Activated B cell treated with CpG ODN at 0.5 μM for 24 hours (primary cell): ENCODE data around the gene ENOX1. TPM values are rescaled to one million over a fixed set of nuclear protein-coding genes. Genes with fewer than 3 reads are reported as not detected.

ENCODE experiments used
- ATAC-seq: fragments of 200-7000 bp; cut with Tn5 transposase; one replicate; pipeline ENCODE4 v1.10.0; 2021; ENCODE audit warnings: low read depth, mild to moderate bottlenecking, moderate library complexity
- CTCF ChIA-PET: fragments of 350-600 bp; sonication (Branson Sonifier 250); formaldehyde crosslinking; loops from one replicate; lab custom pipeline; 2021; ENCODE audit warnings: antibody characterized with exemption; lab: Charles Lee
- POLR2A ChIA-PET: fragments of 350-600 bp; sonication (Branson Sonifier 250); formaldehyde crosslinking; loops from one replicate; lab custom pipeline; 2021; ENCODE audit warnings: antibody characterized with exemption; lab: Charles Lee
- DNase-seq: peaks from one replicate; pipeline ENCODE4 v3.0.0; 2022
- H3K27ac Mint-ChIP-seq: one replicate; pipeline ENCODE4 v1.8.0; 2020; ENCODE audit warnings: mixed read lengths
- H3K27me3 Mint-ChIP-seq: one replicate; pipeline ENCODE4 v1.8.0; 2021; ENCODE audit warnings: mixed read lengths
- H3K36me3 Mint-ChIP-seq: one replicate; pipeline ENCODE4 v1.8.0; 2021; ENCODE audit warnings: low read depth, mixed read lengths
- H3K4me1 Mint-ChIP-seq: one replicate; pipeline ENCODE4 v1.8.0; 2021; ENCODE audit warnings: mixed read lengths
- H3K4me3 Mint-ChIP-seq: one replicate; pipeline ENCODE4 v1.8.0; 2020; ENCODE audit warnings: mild to moderate bottlenecking, mixed read lengths
- H3K9me3 Mint-ChIP-seq: one replicate; pipeline ENCODE4 v1.8.0; 2020; ENCODE audit warnings: mixed read lengths
- CTCF ChIP-seq: fragments of 200-600 bp; IDR thresholded peaks from one replicate; pipeline ENCODE4 v1.8.0; 2022; ENCODE audit warnings: antibody characterized with exemption, mild to moderate bottlenecking
- intact Hi-C: fragments of 100-400 bp; cut with micrococcal nuclease; formaldehyde crosslinking; loops from one replicate; pipeline ENCODE4 v1.15.1; 2024
- total RNA-seq: library from RNA; stranded (reverse); gene quantifications from 2 replicates; pipeline ENCODE4 v1.2.3, GENCODE V29; 2022

Gene ENOX1
- total RNA-seq, 1 donor from 2014 or later = not detected

- Mint-ChIP-seq H3K9me3 (no peaks in the 10 kb centered on the region), H3K27ac (no peak overlapping the region), H3K36me3 (no peaks in the 10 kb centered on the region), H3K4me3 (no peak overlapping the region), H3K4me1 (no peaks in the 10 kb centered on the region), H3K27me3 (peaks cover 2% of the 10 kb centered on the region)
- intact Hi-C loops = no loop called here
- no peak for TF ChIP-seq CTCF
- ChIA-PET CTCF (no interaction called here), POLR2A (no interaction called here)
- no peak for DNase-seq
- ATAC-seq = no peak
These were observed 270.4 kb downstream of the ENOX1 start for GRCh38 chr13:43516401-43516833.

- intact Hi-C loops = no loop called here
- ChIA-PET POLR2A (no interaction called here), CTCF (no interaction called here)
- no peaks in the 10 kb centered on the region for H3K36me3 Mint-ChIP-seq
- no peak for DNase-seq
- no peaks in the 10 kb centered on the region for H3K4me1 Mint-ChIP-seq
- TF ChIP-seq CTCF = no peak
- peaks cover 2% of the 10 kb centered on the region for H3K27me3 Mint-ChIP-seq
- H3K27ac Mint-ChIP-seq = no peak overlapping the region
- ATAC-seq = no peak
- H3K9me3 Mint-ChIP-seq = no peaks in the 10 kb centered on the region
- no peak overlapping the region for H3K4me3 Mint-ChIP-seq
These were observed 271.2 kb downstream of the ENOX1 start for GRCh38 chr13:43515531-43515930.

GRCh38 chr13:43514311-43514710 lies 272.5 kb downstream of the ENOX1 start:
- no peak for TF ChIP-seq CTCF
- H3K4me3 Mint-ChIP-seq = no peak overlapping the region
- intact Hi-C loops = no loop called here
- H3K27me3 Mint-ChIP-seq = no peaks in the 10 kb centered on the region
- ATAC-seq = no peak
- no peak for DNase-seq
- no peaks in the 10 kb centered on the region for H3K9me3 Mint-ChIP-seq
- no peaks in the 10 kb centered on the region for H3K4me1 Mint-ChIP-seq
- H3K27ac Mint-ChIP-seq = no peak overlapping the region
- CTCF ChIA-PET = interaction anchor here (0.6 kb wide), 1 partner anchor 12 kb away, joined by 3 read pairs; no protein-coding TSS in a partner anchor
- POLR2A ChIA-PET = no interaction called here
- H3K36me3 Mint-ChIP-seq = no peaks in the 10 kb centered on the region

- Mint-ChIP-seq H3K36me3 (no peaks in the 10 kb centered on the region), H3K27ac (no peak overlapping the region), H3K9me3 (no peaks in the 10 kb centered on the region), H3K4me1 (no peaks in the 10 kb centered on the region), H3K4me3 (no peak overlapping the region), H3K27me3 (no peaks in the 10 kb centered on the region)
- ChIA-PET POLR2A (no interaction called here), CTCF (no interaction called here)
- no peak for TF ChIP-seq CTCF
- ATAC-seq = no peak
- DNase-seq = no peak
- intact Hi-C loops = no loop called here
These were observed 274.6 kb downstream of the ENOX1 start for GRCh38 chr13:43512221-43512620.

- no peak for DNase-seq
- no peak overlapping the region for H3K4me3 Mint-ChIP-seq
- H3K27me3 Mint-ChIP-seq = no peaks in the 10 kb centered on the region
- no peak for ATAC-seq
- CTCF ChIA-PET = no interaction called here
- no peaks in the 10 kb centered on the region for H3K4me1 Mint-ChIP-seq
- intact Hi-C loops = no loop called here
- H3K9me3 Mint-ChIP-seq = no peaks in the 10 kb centered on the region
- H3K36me3 Mint-ChIP-seq = no peaks in the 10 kb centered on the region
- no peak overlapping the region for H3K27ac Mint-ChIP-seq
- POLR2A ChIA-PET = no interaction called here
- no peak for TF ChIP-seq CTCF
These were observed 275.5 kb downstream of the ENOX1 start for GRCh38 chr13:43510956-43511901.
